CD14-positive monocyte (primary cell): ENCODE data around the gene ARPC1B. TPM values are rescaled to one million over a fixed set of nuclear protein-coding genes. Genes with fewer than 3 reads are reported as not detected.

Experiments
- DNase-seq, 3 donors: peaks; one replicate each; pipeline ENCODE4 v3.0.0-alpha.2; 2011 to 2022
- H2AFZ ChIP-seq: 2 replicates; pipeline ENCODE4 v1.6.0; 2012; ENCODE audit warnings: mild to moderate bottlenecking, low read depth, low read length, inconsistent platforms; ENCODE audit not compliant: insufficient read depth, poor library complexity, severe bottlenecking
- H3K27ac ChIP-seq, 2 donors: 1 replicate in 1 of 2; 2 replicates in 1 of 2; pipeline ENCODE4 v1.5.1; 2012 to 2013; ENCODE audit warnings: low read length in 2 of 2, control low read depth in 1 of 2, inconsistent platforms in 1 of 2, low read depth in 1 of 2, mild to moderate bottlenecking in 1 of 2
- H3K27me3 ChIP-seq, 2 donors: one replicate each; pipeline versions ENCODE4 v1.6.0 to v1.6.1; 2011 to 2013; ENCODE audit warnings: low read length in 2 of 2; ENCODE audit not compliant: control insufficient read depth in 2 of 2, insufficient read depth in 2 of 2
- H3K36me3 ChIP-seq, 2 donors: replicated peaks in 1 of 2; 1 replicate in 1 of 2; 2 replicates in 1 of 2; pipeline versions ENCODE4 v1.5.1 to v1.6.1; 2012 to 2013; ENCODE audit warnings: low read length in 2 of 2, control low read depth in 1 of 2, inconsistent platforms in 1 of 2, mild to moderate bottlenecking in 1 of 2; ENCODE audit not compliant: insufficient read depth in 2 of 2, control insufficient read depth in 1 of 2
- H3K4me1 ChIP-seq, 2 donors: 1 replicate in 1 of 2; 2 replicates in 1 of 2; pipeline versions ENCODE4 v1.5.1 to v1.6.1; 2012 to 2013; ENCODE audit warnings: low read length in 2 of 2, control low read depth in 1 of 2, inconsistent platforms in 1 of 2, mild to moderate bottlenecking in 1 of 2, moderate library complexity in 1 of 2; ENCODE audit not compliant: insufficient read depth in 2 of 2, control insufficient read depth in 1 of 2
- H3K4me2 ChIP-seq: replicated peaks from 2 replicates; pipeline ENCODE3; 2012; ENCODE audit warnings: low read length, moderate library complexity, mild to moderate bottlenecking; ENCODE audit not compliant: poor library complexity, severe bottlenecking; ENCODE audit errors: extremely low read depth
- H3K4me3 ChIP-seq, 3 experiments: fragments of 200-600 bp in 1 of 3; sonication (generic) in 1 of 3; replicated peaks in 1 of 3; 1 replicate in 2 of 3; 2 replicates in 1 of 3; pipeline ENCODE4 v1.5.1; 2011 to 2013; ENCODE audit warnings: low read length in 3 of 3, mild to moderate bottlenecking in 3 of 3, control low read depth in 2 of 3, low read depth in 2 of 3, inconsistent platforms in 1 of 3, moderate library complexity in 1 of 3
- H3K79me2 ChIP-seq: 2 replicates; pipeline ENCODE4 v1.6.0; 2012; ENCODE audit warnings: mild to moderate bottlenecking, control low read depth, inconsistent platforms, low read length, moderate library complexity; ENCODE audit not compliant: insufficient read depth
- H3K9ac ChIP-seq: 2 replicates; pipeline ENCODE4 v1.6.0; 2017; ENCODE audit warnings: low read length, mild to moderate bottlenecking; ENCODE audit not compliant: insufficient read depth, poor library complexity, severe bottlenecking
- H3K9me3 ChIP-seq, 2 donors: replicated peaks in 1 of 2; 1 replicate in 1 of 2; 2 replicates in 1 of 2; pipeline versions ENCODE4 v1.5.1 to v1.6.1; 2012 to 2013; ENCODE audit warnings: low read length in 2 of 2, control low read depth in 1 of 2; ENCODE audit not compliant: control insufficient read depth in 1 of 2, insufficient read depth in 1 of 2
- H4K20me1 ChIP-seq: 2 replicates; pipeline ENCODE4 v1.6.0; 2012; ENCODE audit warnings: mild to moderate bottlenecking, low read length, control low read depth, moderate library complexity; ENCODE audit not compliant: insufficient read depth
- H3K27ac Mint-ChIP-seq, 7 donors: one replicate each; pipeline ENCODE4 v1.8.0; 2020; ENCODE audit warnings: mild to moderate bottlenecking in 7 of 7, mixed read lengths in 7 of 7, moderate library complexity in 6 of 7, inconsistent platforms in 2 of 7
- H3K27me3 Mint-ChIP-seq, 3 donors: one replicate each; pipeline ENCODE4 v1.8.0; 2021 to 2022; ENCODE audit warnings: low read depth in 3 of 3, mild to moderate bottlenecking in 3 of 3, mixed read lengths in 3 of 3, moderate library complexity in 3 of 3, inconsistent platforms in 1 of 3
- H3K36me3 Mint-ChIP-seq, 2 donors: one replicate each; pipeline ENCODE4 v1.8.0; 2020; ENCODE audit warnings: mixed read lengths in 2 of 2, inconsistent platforms in 1 of 2, mild to moderate bottlenecking in 1 of 2
- H3K4me1 Mint-ChIP-seq: one replicate; pipeline ENCODE4 v1.8.0; 2020; ENCODE audit warnings: mild to moderate bottlenecking, mixed read lengths
- H3K4me3 Mint-ChIP-seq, 2 donors: one replicate each; pipeline ENCODE4 v1.8.0; 2020; ENCODE audit warnings: mild to moderate bottlenecking in 2 of 2, mixed read lengths in 2 of 2, moderate library complexity in 1 of 2
- H3K9me3 Mint-ChIP-seq, 7 donors: one replicate each; pipeline ENCODE4 v1.8.0; 2020 to 2022; ENCODE audit warnings: mixed read lengths in 7 of 7, mild to moderate bottlenecking in 6 of 7, moderate library complexity in 6 of 7, inconsistent platforms in 2 of 7
- WGBS: methylation state at CpG from one replicate; pipeline ENCODE4 v1.1.5; 2013; ENCODE audit warnings: missing lambda C conversion rate; ENCODE audit not compliant: insufficient coverage; 5-methylcytosine and 5-hydroxymethylcytosine counted together
- intact Hi-C, 2 donors: fragments of 100-400 bp; cut with micrococcal nuclease; formaldehyde crosslinking; loops; one replicate each; pipeline versions ENCODE4 v1.15.0 to v1.15.1; 2023
- polyA plus RNA-seq, 3 donors: library from polyadenylated mRNA; depleted of rRNA in 1 of 3; unstranded in 2 of 3; stranded (reverse) in 1 of 3; fragments of 300-500 nt in 2 of 3; fragments of >200 nt in 1 of 3; fragmentation: Illumina TruSeq in 2 of 3; gene quantifications; 1 replicate in 2 of 3; 2 replicates in 1 of 3; pipeline ENCODE4 v1.2.3, GENCODE V29; 2012 to 2021
- TF ChIP-seq, protein P1 (sequence below): fragments of 200-600 bp; IDR thresholded peaks from one replicate; pipeline ENCODE4 v1.8.0; 2022; ENCODE audit warnings: antibody characterized with exemption, mild to moderate bottlenecking

ARPC1B gene
- polyA plus RNA-seq, 3 donors, result 1,179 to 1,362 (median 1,282) TPM

DNA sequence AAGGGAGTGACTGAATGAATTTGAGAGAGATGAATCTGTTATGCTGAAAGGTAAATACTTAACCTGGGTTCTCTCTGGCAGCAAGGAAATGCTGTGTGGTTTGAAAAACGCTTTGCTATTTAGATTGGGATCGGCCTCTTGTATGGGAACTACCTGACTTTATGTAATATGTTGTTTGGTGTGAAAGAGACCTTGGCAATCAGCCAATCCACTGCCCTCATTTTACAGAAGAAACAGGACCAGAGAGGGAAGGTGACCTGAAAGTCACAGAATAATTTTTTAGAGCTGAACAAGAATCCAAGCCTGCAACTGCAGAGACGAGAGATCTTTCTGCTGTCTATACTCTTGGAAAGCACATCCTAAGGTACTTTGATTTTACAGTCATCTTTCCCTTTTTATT is 35.3 kb downstream of the ARPC1B start:
- peaks cover 35 to 48% of the 10 kb centered on the region in 2 donors for H3K36me3 Mint-ChIP-seq
- 0% methylated on average over 1 of the region's 3 CpGs for WGBS

DNA sequence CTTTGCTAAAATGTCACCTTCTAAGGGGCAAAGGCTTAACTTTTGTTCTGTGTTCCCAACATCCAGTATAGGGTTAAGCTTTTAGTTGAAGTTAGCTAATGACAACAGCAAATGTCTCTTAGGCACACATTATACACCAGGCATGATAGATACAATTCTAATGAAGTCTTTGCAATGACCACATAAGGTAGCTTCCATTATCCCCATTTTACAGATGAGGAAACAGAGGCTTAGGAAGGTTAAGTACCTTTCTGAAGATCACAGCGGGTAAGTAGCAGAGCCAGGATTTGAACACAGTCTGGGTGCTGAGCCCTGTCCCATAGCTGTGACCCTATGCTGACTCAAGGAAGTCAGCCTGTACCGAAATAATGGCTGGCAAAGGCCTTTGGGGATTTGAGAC is 36.1 kb downstream of the ARPC1B start:
- Histone ChIP-seq H2AFZ (no peak overlapping the region), H3K27ac (peak overlapping the region in 1 of 2 donors; percentile 52), H3K4me2 (no peak overlapping the region), H3K79me2 (peaks cover 52% of the 10 kb centered on the region), H3K9me3 (no peaks in the 10 kb centered on the region), H3K9ac (no peak overlapping the region), H3K27me3 (no peaks in the 10 kb centered on the region), H4K20me1 (peaks cover 50% of the 10 kb centered on the region), H3K4me1 (peaks cover 25 to 35% of the 10 kb centered on the region in 2 donors), H3K4me3 (no peak overlapping the region), H3K36me3 (peaks cover 43 to 57% of the 10 kb centered on the region in 2 donors)
- Mint-ChIP-seq H3K9me3 (peaks cover 0 to 5% (median 2%) of the 10 kb centered on the region in 7 donors), H3K36me3 (peaks cover 39 to 53% of the 10 kb centered on the region in 2 donors), H3K4me3 (peak overlapping the region in 1 of 2 donors; percentile 31), H3K27ac (peak overlapping the region in 2 of 7 donors; percentile 41 to 66), H3K27me3 (peaks cover 0 to 2% (median 0%) of the 10 kb centered on the region in 3 donors), H3K4me1 (peaks cover 26% of the 10 kb centered on the region)
- TF ChIP-seq, protein P1, sequence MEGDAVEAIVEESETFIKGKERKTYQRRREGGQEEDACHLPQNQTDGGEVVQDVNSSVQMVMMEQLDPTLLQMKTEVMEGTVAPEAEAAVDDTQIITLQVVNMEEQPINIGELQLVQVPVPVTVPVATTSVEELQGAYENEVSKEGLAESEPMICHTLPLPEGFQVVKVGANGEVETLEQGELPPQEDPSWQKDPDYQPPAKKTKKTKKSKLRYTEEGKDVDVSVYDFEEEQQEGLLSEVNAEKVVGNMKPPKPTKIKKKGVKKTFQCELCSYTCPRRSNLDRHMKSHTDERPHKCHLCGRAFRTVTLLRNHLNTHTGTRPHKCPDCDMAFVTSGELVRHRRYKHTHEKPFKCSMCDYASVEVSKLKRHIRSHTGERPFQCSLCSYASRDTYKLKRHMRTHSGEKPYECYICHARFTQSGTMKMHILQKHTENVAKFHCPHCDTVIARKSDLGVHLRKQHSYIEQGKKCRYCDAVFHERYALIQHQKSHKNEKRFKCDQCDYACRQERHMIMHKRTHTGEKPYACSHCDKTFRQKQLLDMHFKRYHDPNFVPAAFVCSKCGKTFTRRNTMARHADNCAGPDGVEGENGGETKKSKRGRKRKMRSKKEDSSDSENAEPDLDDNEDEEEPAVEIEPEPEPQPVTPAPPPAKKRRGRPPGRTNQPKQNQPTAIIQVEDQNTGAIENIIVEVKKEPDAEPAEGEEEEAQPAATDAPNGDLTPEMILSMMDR, result no peak
- no peak for DNase-seq
- 100% methylated on average over 1 of the region's 2 CpGs for WGBS
- intact Hi-C loops, result no loop called here

More for the DNA sequence above, 35.3 kb downstream of the ARPC1B start:
- H3K9me3 ChIP-seq, result no peaks in the 10 kb centered on the region
- Mint-ChIP-seq H3K9me3 (peaks cover 0 to under 1% (median 0%) of the 10 kb centered on the region in 7 donors), H3K27ac (peak overlapping the region in 4 of 7 donors; percentile 40 to 98 (median 97)), H3K27me3 (peaks cover 0 to 2% (median 0%) of the 10 kb centered on the region in 3 donors), H3K4me3 (peak overlapping the region; percentile 97 to 99), H3K4me1 (peaks cover 26% of the 10 kb centered on the region)
- DNase-seq, result no peak
- H3K36me3 ChIP-seq, result peaks cover 38 to 53% of the 10 kb centered on the region in 2 donors
- H3K4me3 ChIP-seq, result peak overlapping the region; percentile 65 to 96 (median 93)
- peaks cover 60% of the 10 kb centered on the region for H3K79me2 ChIP-seq
- peak overlapping the region in 1 of 2 donors; percentile 97 for H3K27ac ChIP-seq
- TF ChIP-seq, protein P1, result no peak
- peak overlapping the region; percentile 90 for H3K9ac ChIP-seq
- H3K27me3 ChIP-seq, result no peaks in the 10 kb centered on the region
- intact Hi-C loops, result loop anchor here (2.0 to 10.0 kb wide), 3 partner anchors 35 to 95 kb away; partner anchors contain the start of genes ARPC1B (in 1 of the 2), ZKSCAN5 (in 1 of the 2) and ZNF394 (in 1 of the 2)
- peak overlapping the region; percentile 97 for H2AFZ ChIP-seq
- H3K4me2 ChIP-seq, result peak overlapping the region; percentile 90
- H4K20me1 ChIP-seq, result peaks cover 58% of the 10 kb centered on the region
- peaks cover 25 to 35% of the 10 kb centered on the region in 2 donors for H3K4me1 ChIP-seq
